Measurements from ENCODE around the gene ZNF205.

Gene ZNF205

GRCh38 chr16:3101018-3101840 is 11.2 kb upstream of the ZNF205 start:
- peak; percentile 36 for DNase-seq (ENCODE audit: low spot score)

- DNase-seq (ENCODE audit: low spot score) = no peak
These were observed 10.4 kb upstream of the ZNF205 start for GRCh38 chr16:3101841-3102470.

GRCh38 chr16:3106205-3106928 is 6.0 kb upstream of the ZNF205 start:
- DNase-seq (ENCODE audit: low spot score) = peak; percentile 92

GRCh38 chr16:3112881-3113574 is 642 bp downstream of the ZNF205 start:
- DNase-seq (ENCODE audit: low spot score) = no peak

- no peak for DNase-seq (ENCODE audit: low spot score)
These were observed 1.5 kb downstream of the ZNF205 start for GRCh38 chr16:3113765-3114479.

- no peak for DNase-seq (ENCODE audit: low spot score)
These were observed 2.6 kb downstream of the ZNF205 start for GRCh38 chr16:3115003-3115402.

- no peak for DNase-seq (ENCODE audit: low spot score)
These were observed 3.2 kb downstream of the ZNF205 start for GRCh38 chr16:3115561-3115960.

- DNase-seq (ENCODE audit: low spot score) = no peak
These were observed 5.9 kb downstream of the ZNF205 start for GRCh38 chr16:3118204-3118790.

- no peak for DNase-seq (ENCODE audit: low spot score)
These were observed 6.5 kb downstream of the ZNF205 start for GRCh38 chr16:3118846-3119245.

- DNase-seq (ENCODE audit: low spot score) = no peak
These were observed 6.9 kb downstream of the ZNF205 start for GRCh38 chr16:3119286-3119685.

- no peak for DNase-seq (ENCODE audit: low spot score)
These were observed 7.5 kb downstream of the ZNF205 start for GRCh38 chr16:3119701-3120408.

- no peak for DNase-seq (ENCODE audit: low spot score)
These were observed 8.0 kb downstream of the ZNF205 start for GRCh38 chr16:3120435-3120834.

GRCh38 chr16:3121851-3122467 is 9.6 kb downstream of the ZNF205 start:
- no peak for DNase-seq (ENCODE audit: low spot score)

- no peak for DNase-seq (ENCODE audit: low spot score)
These were observed 10.7 kb downstream of the ZNF205 start for GRCh38 chr16:3122926-3123570.

- peak; percentile 97 for DNase-seq (ENCODE audit: low spot score)
These were observed 11.8 kb downstream of the ZNF205 start for GRCh38 chr16:3123986-3124886.

GRCh38 chr16:3127745-3128144 is 15.4 kb downstream of the ZNF205 start:
- DNase-seq (ENCODE audit: low spot score) = no peak

- DNase-seq (ENCODE audit: low spot score) = peak; percentile 77
These were observed 17.0 kb downstream of the ZNF205 start for GRCh38 chr16:3129137-3130131.
